Neuronal stem cell (in vitro differentiated cells): ENCODE data around the gene LRRN1.

Source experiments
- DNase-seq: peaks from one replicate; pipeline ENCODE4 v3.0.0-alpha.2; 2013; ENCODE audit warnings: low spot score
- H2AFZ ChIP-seq: one replicate; pipeline ENCODE4 v1.6.1; 2013; ENCODE audit warnings: mild to moderate bottlenecking, low read length, inconsistent platforms
- H2AK5ac ChIP-seq: 2 replicates; pipeline ENCODE4 v1.6.1; 2013; ENCODE audit warnings: low read depth, mild to moderate bottlenecking, inconsistent platforms, low read length, moderate library complexity, mixed read lengths
- H2BK120ac ChIP-seq: 2 replicates; pipeline ENCODE4 v1.6.1; 2013; ENCODE audit warnings: low read depth, mild to moderate bottlenecking, inconsistent platforms, low read length, moderate library complexity, mixed read lengths
- H2BK12ac ChIP-seq: one replicate; pipeline ENCODE4 v1.6.1; 2013; ENCODE audit warnings: low read length, inconsistent platforms
- H2BK15ac ChIP-seq: 2 replicates; pipeline ENCODE4 v1.6.1; 2013; ENCODE audit warnings: mild to moderate bottlenecking, low read length, inconsistent platforms, mixed read lengths
- H2BK5ac ChIP-seq: one replicate; pipeline ENCODE4 v1.6.1; 2013; ENCODE audit warnings: inconsistent platforms, mild to moderate bottlenecking, low read length, moderate library complexity
- H3K14ac ChIP-seq: one replicate; pipeline ENCODE4 v1.6.1; 2013; ENCODE audit warnings: low read length, inconsistent platforms
- H3K18ac ChIP-seq: 2 replicates; pipeline ENCODE4 v1.6.1; 2013; ENCODE audit warnings: low read length, inconsistent platforms
- H3K23ac ChIP-seq: 2 replicates; pipeline ENCODE4 v1.6.1; 2013; ENCODE audit warnings: low read depth, mild to moderate bottlenecking, mixed read lengths, low read length, inconsistent platforms; ENCODE audit not compliant: poor library complexity
- H3K27ac ChIP-seq: replicated peaks from 3 replicates; pipeline ENCODE4 v1.5.1; 2013; ENCODE audit warnings: low read length, inconsistent platforms
- H3K27me3 ChIP-seq, 3 experiments: 2 replicates each; pipeline ENCODE4 v1.6.1; 2013; ENCODE audit warnings: low read length in 3 of 3, mild to moderate bottlenecking in 2 of 3, inconsistent platforms in 1 of 3, low read depth in 1 of 3, mixed read lengths in 1 of 3, moderate library complexity in 1 of 3; ENCODE audit not compliant: control insufficient read depth in 3 of 3, insufficient read depth in 3 of 3
- H3K36me3 ChIP-seq, 2 donors: replicated peaks in 1 of 2; 2 replicates each; pipeline ENCODE4 v1.6.1; 2013; ENCODE audit warnings: low read length in 2 of 2; ENCODE audit not compliant: control insufficient read depth in 2 of 2, insufficient read depth in 2 of 2
- H3K4ac ChIP-seq: 2 replicates; pipeline ENCODE4 v1.6.1; 2013; ENCODE audit warnings: inconsistent platforms, mild to moderate bottlenecking, low read length, moderate library complexity
- H3K4me1 ChIP-seq, 2 donors: 1 replicate in 1 of 2; 2 replicates in 1 of 2; pipeline ENCODE4 v1.6.1; 2013; ENCODE audit warnings: low read length in 2 of 2, low read depth in 1 of 2; ENCODE audit not compliant: control insufficient read depth in 2 of 2, insufficient read depth in 1 of 2
- H3K4me2 ChIP-seq: one replicate; pipeline ENCODE4 v1.6.1; 2013; ENCODE audit warnings: mild to moderate bottlenecking, low read length, inconsistent platforms; ENCODE audit not compliant: insufficient read depth, poor library complexity, severe bottlenecking
- H3K4me3 ChIP-seq, 2 donors: 2 replicates each; pipeline ENCODE4 v1.5.1; 2013; ENCODE audit warnings: low read length in 2 of 2, mild to moderate bottlenecking in 2 of 2, inconsistent platforms in 1 of 2, moderate library complexity in 1 of 2
- H3K79me1 ChIP-seq: one replicate; pipeline ENCODE4 v1.6.1; 2013; ENCODE audit warnings: low read depth, mild to moderate bottlenecking, inconsistent platforms, low read length, moderate library complexity
- H3K9ac ChIP-seq: one replicate; pipeline ENCODE4 v1.6.1; 2013; ENCODE audit warnings: mild to moderate bottlenecking, low read depth, low read length, inconsistent platforms; ENCODE audit not compliant: poor library complexity
- H3K9me3 ChIP-seq, 2 donors: replicated peaks in 1 of 2; 2 replicates each; pipeline versions ENCODE3 to v1.6.1; 2013; ENCODE audit warnings: low read length in 2 of 2, mild to moderate bottlenecking in 2 of 2, inconsistent platforms in 1 of 2, low read depth in 1 of 2, mixed read lengths in 1 of 2, moderate library complexity in 1 of 2; ENCODE audit not compliant: control insufficient read depth in 2 of 2, insufficient read depth in 1 of 2
- H4K8ac ChIP-seq: one replicate; pipeline ENCODE4 v1.6.1; 2013; ENCODE audit warnings: low read depth, mild to moderate bottlenecking, inconsistent platforms, low read length, moderate library complexity
- H4K91ac ChIP-seq: one replicate; pipeline ENCODE4 v1.6.1; 2013; ENCODE audit warnings: low read length, low read depth, mild to moderate bottlenecking, inconsistent platforms; ENCODE audit not compliant: poor library complexity
- WGBS, 2 donors: extraction: QIAGEN DNeasy Blood & Tissue Kit; methylation state at CpG; one replicate each; pipeline ENCODE4 v1.1.7; 2013; ENCODE audit warnings: missing lambda C conversion rate in 2 of 2, mixed read lengths in 1 of 2; ENCODE audit not compliant: insufficient read length in 2 of 2, insufficient replicate concordance in 1 of 2; ENCODE audit errors: extremely low coverage in 2 of 2; 5-methylcytosine and 5-hydroxymethylcytosine counted together

The LRRN1 gene

DNA sequence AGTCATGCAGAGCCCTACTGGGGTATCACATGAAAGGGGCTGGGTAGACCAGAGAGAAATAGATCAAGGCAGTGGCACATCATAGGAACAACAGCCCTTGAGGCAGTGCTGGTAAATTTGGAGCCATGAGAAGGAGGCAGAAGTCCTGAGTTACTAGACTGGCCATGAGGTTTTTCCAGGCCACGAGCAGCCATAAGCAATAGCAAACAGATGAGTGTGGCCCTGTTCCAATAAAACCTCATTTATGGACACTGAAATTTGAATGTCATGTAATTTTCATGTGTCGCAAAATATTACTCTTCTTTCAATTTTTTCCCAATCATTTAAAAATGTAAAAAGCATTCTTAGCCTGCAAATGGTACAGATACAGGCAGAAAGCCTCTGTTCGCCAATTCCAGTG lies 28.1 kb upstream of the LRRN1 start:
- Histone ChIP-seq H3K18ac (no peak overlapping the region), H3K23ac (no peak overlapping the region), H2BK15ac (no peak overlapping the region), H3K79me1 (no peaks in the 10 kb centered on the region), H2BK5ac (no peak overlapping the region), H2AK5ac (no peak overlapping the region), H3K9me3 (peaks cover 0 to 7% of the 10 kb centered on the region in 2 donors), H3K4me1 (peaks cover 0 to 2% of the 10 kb centered on the region in 2 donors), H3K4me3 (no peak overlapping the region), H2BK12ac (no peak overlapping the region), H4K8ac (no peak overlapping the region), H3K14ac (no peak overlapping the region), H3K4ac (no peak overlapping the region), H2BK120ac (no peak overlapping the region), H3K36me3 (no peaks in the 10 kb centered on the region), H2AFZ (no peak overlapping the region), H3K27me3 (no peaks in the 10 kb centered on the region), H3K4me2 (no peak overlapping the region), H3K27ac (no peak overlapping the region), H4K91ac (no peak overlapping the region), H3K9ac (no peak overlapping the region)
- WGBS, 2 donors, result no CpG with 5 or more reads among the region's 3 CpGs
- DNase-seq, result no peak

DNA sequence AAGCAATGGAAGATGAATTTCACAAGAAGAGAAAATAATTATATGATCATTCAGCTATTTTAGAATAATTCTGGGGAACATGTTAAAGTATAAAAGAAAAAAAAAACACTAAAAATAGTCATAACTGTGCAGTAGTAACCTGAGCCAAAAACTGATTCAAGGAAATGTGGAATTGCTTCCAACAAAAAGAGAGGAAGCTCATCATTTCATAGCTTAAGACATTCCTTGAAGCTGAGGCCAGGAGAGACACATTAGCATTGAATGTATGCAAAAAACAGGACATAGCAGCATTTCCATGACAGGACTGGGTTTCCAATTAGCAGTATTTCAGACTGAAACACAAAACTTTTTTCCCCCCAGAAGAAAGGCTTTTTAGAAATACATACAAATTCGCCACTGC lies 27.7 kb upstream of the LRRN1 start:
- H3K27me3 ChIP-seq, result no peaks in the 10 kb centered on the region
- H3K9me3 ChIP-seq, result peaks cover 0 to 7% of the 10 kb centered on the region in 2 donors
- H4K91ac ChIP-seq, result no peak overlapping the region
- no peaks in the 10 kb centered on the region for H3K79me1 ChIP-seq
- H3K23ac ChIP-seq, result no peak overlapping the region
- H2BK5ac ChIP-seq, result no peak overlapping the region
- H3K36me3 ChIP-seq, result no peaks in the 10 kb centered on the region
- H2BK15ac ChIP-seq, result no peak overlapping the region
- no peak overlapping the region for H4K8ac ChIP-seq
- no peak overlapping the region for H2AFZ ChIP-seq
- H3K4me1 ChIP-seq, result no peaks in the 10 kb centered on the region
- no peak for DNase-seq
- no peak overlapping the region for H3K4me2 ChIP-seq
- no peak overlapping the region for H3K18ac ChIP-seq
- H2BK12ac ChIP-seq, result no peak overlapping the region
- H3K4me3 ChIP-seq, result no peak overlapping the region
- WGBS, 2 donors, result no CpG with 5 or more reads among the region's 1 CpG
- H3K27ac ChIP-seq, result no peak overlapping the region
- no peak overlapping the region for H3K14ac ChIP-seq
- H3K9ac ChIP-seq, result no peak overlapping the region
- no peak overlapping the region for H3K4ac ChIP-seq
- no peak overlapping the region for H2AK5ac ChIP-seq
- H2BK120ac ChIP-seq, result no peak overlapping the region

GRCh38 chr3:3772338-3772737 lies 26.9 kb upstream of the LRRN1 start:
- DNase-seq, result no peak
- Histone ChIP-seq H3K4me3 (no peak overlapping the region), H2BK120ac (no peak overlapping the region), H2AFZ (no peak overlapping the region), H3K79me1 (no peaks in the 10 kb centered on the region), H2BK5ac (no peak overlapping the region), H3K14ac (no peak overlapping the region), H2BK15ac (no peak overlapping the region), H4K91ac (no peak overlapping the region), H2BK12ac (no peak overlapping the region), H3K27me3 (no peaks in the 10 kb centered on the region), H3K23ac (no peak overlapping the region), H4K8ac (no peak overlapping the region), H3K9me3 (peaks cover 0 to 7% of the 10 kb centered on the region in 2 donors), H3K18ac (no peak overlapping the region), H3K4me2 (no peak overlapping the region), H3K36me3 (no peaks in the 10 kb centered on the region), H3K4me1 (no peaks in the 10 kb centered on the region), H3K4ac (no peak overlapping the region), H3K27ac (no peak overlapping the region), H3K9ac (no peak overlapping the region), H2AK5ac (no peak overlapping the region)
- no CpG with 5 or more reads among the region's 1 CpG for WGBS, 2 donors

- H2BK15ac ChIP-seq, result no peak overlapping the region
- no CpG with 5 or more reads among the region's 7 CpGs for WGBS, 2 donors
Observed at GRCh38 chr3:3772920-3773319, 26.3 kb upstream of the LRRN1 start.

More at GRCh38 chr3:3772920-3773319, 26.3 kb upstream of the LRRN1 start:
- H2BK12ac ChIP-seq, result no peak overlapping the region
- H3K18ac ChIP-seq, result no peak overlapping the region
- H3K79me1 ChIP-seq, result no peaks in the 10 kb centered on the region
- no peak overlapping the region for H4K8ac ChIP-seq
- no peak overlapping the region for H3K9ac ChIP-seq
- H3K27ac ChIP-seq, result no peak overlapping the region
- H2AFZ ChIP-seq, result no peak overlapping the region
- H3K9me3 ChIP-seq, result peaks cover 0 to 7% of the 10 kb centered on the region in 2 donors
- H3K36me3 ChIP-seq, result no peaks in the 10 kb centered on the region
- no peak overlapping the region for H4K91ac ChIP-seq
- no peaks in the 10 kb centered on the region for H3K4me1 ChIP-seq
- no peak overlapping the region for H3K14ac ChIP-seq
- no peak overlapping the region for H2AK5ac ChIP-seq
- no peak for DNase-seq
- H3K4me2 ChIP-seq, result no peak overlapping the region
- H3K4me3 ChIP-seq, result no peak overlapping the region
- no peak overlapping the region for H2BK5ac ChIP-seq
- H2BK120ac ChIP-seq, result no peak overlapping the region
- H3K27me3 ChIP-seq, result no peaks in the 10 kb centered on the region
- H3K23ac ChIP-seq, result no peak overlapping the region
- H3K4ac ChIP-seq, result no peak overlapping the region
